H9 (cell line): ENCODE measurements around the gene TMPRSS9. TPM values are rescaled to one million over a fixed set of nuclear protein-coding genes. Genes with fewer than 3 reads are reported as not detected.

ENCODE experiments used
- DNase-seq: peaks from one replicate; pipeline ENCODE4 v3.0.0-alpha.2; 2017
- H2AFZ ChIP-seq: one replicate; pipeline ENCODE4 v1.6.1; 2013; ENCODE audit warnings: mild to moderate bottlenecking, low read length, control low read depth, moderate library complexity
- H2AK5ac ChIP-seq: 2 replicates; pipeline ENCODE4 v1.6.1; 2013; ENCODE audit warnings: low read length, control low read depth, mixed read lengths; ENCODE audit not compliant: insufficient read length
- H2BK120ac ChIP-seq: one replicate; pipeline ENCODE4 v1.6.1; 2013; ENCODE audit warnings: low read depth, mild to moderate bottlenecking, low read length, control low read depth, inconsistent platforms; ENCODE audit not compliant: poor library complexity, severe bottlenecking
- H2BK12ac ChIP-seq: 2 replicates; pipeline ENCODE4 v1.6.1; 2013; ENCODE audit warnings: low read length, control low read depth, mixed read lengths, low read depth; ENCODE audit not compliant: insufficient read length
- H2BK15ac ChIP-seq: 2 replicates; pipeline ENCODE4 v1.6.1; 2013; ENCODE audit warnings: low read depth, low read length, control low read depth
- H2BK20ac ChIP-seq: one replicate; pipeline ENCODE4 v1.6.1; 2013; ENCODE audit warnings: low read depth, mild to moderate bottlenecking, low read length, control low read depth, inconsistent platforms; ENCODE audit not compliant: poor library complexity, severe bottlenecking
- H2BK5ac ChIP-seq: 2 replicates; pipeline ENCODE4 v1.6.1; 2013; ENCODE audit warnings: low read length, control low read depth, mixed read lengths; ENCODE audit not compliant: insufficient read length
- H3K14ac ChIP-seq: 2 replicates; pipeline ENCODE4 v1.6.1; 2013; ENCODE audit warnings: low read length, control low read depth; ENCODE audit not compliant: insufficient read depth
- H3K18ac ChIP-seq: 2 replicates; pipeline ENCODE4 v1.6.1; 2013; ENCODE audit warnings: low read depth, mild to moderate bottlenecking, mixed read lengths, low read length, control low read depth; ENCODE audit not compliant: insufficient read length
- H3K23ac ChIP-seq: 2 replicates; pipeline ENCODE4 v1.6.1; 2013; ENCODE audit warnings: low read length, control low read depth, mixed read lengths, low read depth; ENCODE audit not compliant: insufficient read length
- H3K23me2 ChIP-seq: 2 replicates; pipeline ENCODE4 v1.6.1; 2013; ENCODE audit warnings: low read depth, mild to moderate bottlenecking, mixed read lengths, low read length, control low read depth; ENCODE audit not compliant: insufficient read length, poor library complexity, severe bottlenecking
- H3K27ac ChIP-seq: 2 replicates; pipeline ENCODE4 v1.5.1; 2013; ENCODE audit warnings: low read length, control low read depth, mixed read lengths, low read depth; ENCODE audit not compliant: insufficient read length
- H3K27me3 ChIP-seq: 2 replicates; pipeline ENCODE4 v1.6.1; 2013; ENCODE audit warnings: low read length, control low read depth, inconsistent platforms; ENCODE audit not compliant: insufficient read depth
- H3K4ac ChIP-seq: 2 replicates; pipeline ENCODE4 v1.6.1; 2013; ENCODE audit warnings: low read depth, mild to moderate bottlenecking, control low read depth, inconsistent platforms, low read length, moderate library complexity
- H3K4me1 ChIP-seq: 2 replicates; pipeline ENCODE4 v1.6.1; 2013; ENCODE audit warnings: low read length, control low read depth, inconsistent platforms; ENCODE audit not compliant: insufficient read depth
- H3K4me2 ChIP-seq: 2 replicates; pipeline ENCODE4 v1.6.1; 2013; ENCODE audit warnings: low read length, control low read depth, mixed read lengths; ENCODE audit not compliant: insufficient read length, insufficient read depth
- H3K56ac ChIP-seq: 2 replicates; pipeline ENCODE4 v1.6.1; 2013; ENCODE audit warnings: low read depth, mild to moderate bottlenecking, mixed read lengths, low read length, control low read depth; ENCODE audit not compliant: insufficient read length
- H3K79me1 ChIP-seq: 2 replicates; pipeline ENCODE4 v1.6.1; 2013; ENCODE audit warnings: low read depth, mild to moderate bottlenecking, moderate library complexity, low read length, control low read depth, inconsistent platforms; ENCODE audit not compliant: insufficient read depth, poor library complexity, severe bottlenecking
- H3K79me2 ChIP-seq: 2 replicates; pipeline ENCODE4 v1.6.1; 2013; ENCODE audit warnings: low read length, control low read depth, inconsistent platforms; ENCODE audit not compliant: insufficient read depth
- H3K9ac ChIP-seq: 2 replicates; pipeline ENCODE4 v1.6.1; 2013; ENCODE audit warnings: low read length, control low read depth, mixed read lengths; ENCODE audit not compliant: insufficient read length; ENCODE audit errors: extremely low read depth
- H3K9me3 ChIP-seq: one replicate; pipeline ENCODE4 v1.6.1; 2013; ENCODE audit warnings: low read depth, low read length, inconsistent platforms; ENCODE audit not compliant: control insufficient read depth
- H3T11ph ChIP-seq: one replicate; pipeline ENCODE4 v1.6.1; 2013; ENCODE audit warnings: mild to moderate bottlenecking, low read length, control low read depth, inconsistent platforms
- H4K20me1 ChIP-seq: one replicate; pipeline ENCODE4 v1.6.1; 2013; ENCODE audit not compliant: control insufficient read depth, insufficient read length, insufficient read depth
- H4K5ac ChIP-seq: 2 replicates; pipeline ENCODE4 v1.6.1; 2013; ENCODE audit warnings: low read depth, mild to moderate bottlenecking, mixed read lengths, low read length, control low read depth; ENCODE audit not compliant: insufficient read length
- H4K8ac ChIP-seq: replicated peaks from 2 replicates; pipeline ENCODE4 v1.6.1; 2013; ENCODE audit warnings: low read length, control low read depth, mixed read lengths, low read depth; ENCODE audit not compliant: insufficient read length
- H4K91ac ChIP-seq: 2 replicates; pipeline ENCODE4 v1.6.1; 2013; ENCODE audit warnings: low read depth, mild to moderate bottlenecking, moderate library complexity, mixed read lengths, low read length, control low read depth; ENCODE audit not compliant: insufficient read length
- H3K27ac Mint-ChIP-seq, 3 experiments: 2 replicates in 2 of 3; 3 replicates in 1 of 3; pipeline ENCODE4 v1.8.0; 2020 to 2021; ENCODE audit warnings: mixed read lengths in 3 of 3, mild to moderate bottlenecking in 1 of 3, moderate library complexity in 1 of 3
- H3K27me3 Mint-ChIP-seq: 2 replicates; pipeline ENCODE4 v1.8.0; 2021; ENCODE audit warnings: low read depth, mild to moderate bottlenecking, moderate library complexity, mixed read lengths
- H3K36me3 Mint-ChIP-seq, 3 experiments: 2 replicates in 2 of 3; 3 replicates in 1 of 3; pipeline ENCODE4 v1.8.0; 2020 to 2021; ENCODE audit warnings: low read depth in 3 of 3, mixed read lengths in 3 of 3; ENCODE audit not compliant: insufficient read depth in 1 of 3
- H3K4me1 Mint-ChIP-seq, 2 experiments: 2 replicates each; pipeline ENCODE4 v1.8.0; 2020; ENCODE audit warnings: mixed read lengths in 2 of 2
- H3K4me3 Mint-ChIP-seq, 2 experiments: 2 replicates in 1 of 2; 3 replicates in 1 of 2; pipeline ENCODE4 v1.8.0; 2020 to 2021; ENCODE audit warnings: mild to moderate bottlenecking in 2 of 2, mixed read lengths in 2 of 2, moderate library complexity in 1 of 2
- H3K9me3 Mint-ChIP-seq, 2 experiments: 2 replicates in 1 of 2; 3 replicates in 1 of 2; pipeline ENCODE4 v1.8.0; 2020; ENCODE audit warnings: mild to moderate bottlenecking in 2 of 2, mixed read lengths in 2 of 2, moderate library complexity in 1 of 2
- CTCF ChIP-seq: fragments of 200-600 bp; sonication (generic); conservative IDR thresholded peaks from 3 replicates; pipeline ENCODE4 v1.8.0; 2021; ENCODE audit warnings: antibody characterized with exemption, mild to moderate bottlenecking
- WGBS: extraction: QIAGEN DNeasy Blood & Tissue Kit; methylation state at CpG from one replicate; pipeline ENCODE4 v1.1.7; 2013; ENCODE audit warnings: missing lambda C conversion rate, low lambda C conversion rate, mixed read lengths; ENCODE audit not compliant: insufficient read length; ENCODE audit errors: extremely low coverage; 5-methylcytosine and 5-hydroxymethylcytosine counted together
- total RNA-seq: library from RNA; stranded (reverse); gene quantifications from 2 replicates; pipeline ENCODE4 v1.2.1, GENCODE V29; 2021

Gene TMPRSS9
- total RNA-seq, 1 experiment from 2014 or later, result 0.24 TPM

DNA sequence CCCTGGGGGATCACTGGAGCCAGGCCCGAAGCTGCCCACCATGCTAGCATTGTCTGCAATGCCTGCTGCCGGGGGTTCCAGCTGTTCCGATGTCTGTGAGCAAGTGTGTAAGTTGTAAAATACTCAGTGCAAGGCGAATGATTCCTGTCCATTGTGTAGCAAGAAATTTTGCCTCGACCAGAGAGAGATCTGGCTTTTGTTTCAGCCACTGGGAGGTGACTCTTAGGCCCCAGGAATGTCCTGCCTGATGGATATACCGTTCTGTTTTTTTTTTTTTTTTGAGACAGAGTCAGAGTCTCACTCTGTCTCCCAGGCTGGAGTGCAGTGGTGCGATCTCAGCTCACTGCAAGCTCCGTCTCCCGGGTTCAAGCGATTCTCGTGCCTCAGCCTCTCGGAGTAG is 108.5 kb downstream of the TMPRSS9 start:
- H3K56ac ChIP-seq, result no peak overlapping the region
- H2AK5ac ChIP-seq, result no peak overlapping the region
- H3K4ac ChIP-seq, result no peak overlapping the region
- Mint-ChIP-seq H3K9me3 (no peaks in the 10 kb centered on the region), H3K36me3 (no peaks in the 10 kb centered on the region), H3K27ac (no peak overlapping the region), H3K4me3 (no peak overlapping the region), H3K4me1 (peaks cover 10 to 13% of the 10 kb centered on the region in 2 experiments), H3K27me3 (peaks cover 2% of the 10 kb centered on the region)
- H2BK120ac ChIP-seq, result no peak overlapping the region
- H4K20me1 ChIP-seq, result no peaks in the 10 kb centered on the region
- no peak overlapping the region for H2BK12ac ChIP-seq
- no peak for TF ChIP-seq CTCF
- H2BK20ac ChIP-seq, result no peak overlapping the region
- H3K79me2 ChIP-seq, result no peaks in the 10 kb centered on the region
- no peaks in the 10 kb centered on the region for H3K9me3 ChIP-seq
- H4K91ac ChIP-seq, result no peak overlapping the region
- no CpG with 5 or more reads among the region's 12 CpGs for WGBS
- DNase-seq, result no peak
- no peaks in the 10 kb centered on the region for H3K27me3 ChIP-seq
- no peak overlapping the region for H2BK5ac ChIP-seq
- no peaks in the 10 kb centered on the region; the same call in 1 of the 2 replicates for H3K4me1 ChIP-seq
- no peak overlapping the region for H3K4me2 ChIP-seq
- H3K23ac ChIP-seq, result no peak overlapping the region
- no peaks in the 10 kb centered on the region for H3K79me1 ChIP-seq
- H3K27ac ChIP-seq, result no peak overlapping the region
- H4K5ac ChIP-seq, result no peak overlapping the region
- H3K18ac ChIP-seq, result no peak overlapping the region
- no peak overlapping the region for H2BK15ac ChIP-seq
- no peak overlapping the region for H3K14ac ChIP-seq
- no peak overlapping the region for H4K8ac ChIP-seq
- H3K23me2 ChIP-seq, result no peaks in the 10 kb centered on the region
- H2AFZ ChIP-seq, result no peak overlapping the region
- no peak overlapping the region for H3K9ac ChIP-seq
- no peak overlapping the region for H3T11ph ChIP-seq
